ENCODE measurements around the gene UNC93A. TPM values are rescaled to one million over a fixed set of nuclear protein-coding genes. Genes with fewer than 3 reads are reported as not detected.

The UNC93A gene
- total RNA-seq, 1 donor from 2014 or later = 8.1 TPM

GRCh38 chr6:167323111-167323510 is 32.0 kb downstream of the UNC93A start:
- no peak for TF ChIP-seq CTCF (IDR thresholded peaks at IDR 0.05; ENCODE audit: unreplicated experiment)

DNA sequence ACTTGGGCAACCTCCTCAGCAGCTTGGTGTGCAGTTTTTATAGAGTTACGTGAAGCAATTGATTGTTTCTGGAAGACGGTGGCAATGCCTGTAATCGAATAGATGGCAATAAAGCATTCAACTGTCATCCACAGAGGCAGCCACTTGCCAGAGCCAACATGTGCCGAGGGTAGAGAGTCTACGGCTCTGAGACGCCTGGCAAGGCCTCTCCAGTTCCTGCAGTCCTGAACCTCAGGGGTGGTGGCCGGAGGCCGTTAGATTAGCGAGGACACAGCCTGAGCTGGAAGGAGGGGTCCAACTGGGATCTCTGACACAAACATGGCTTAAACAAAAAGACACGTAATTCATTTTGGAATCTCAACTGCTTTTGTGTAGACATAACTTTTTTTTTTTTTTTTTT is 33.0 kb downstream of the UNC93A start:
- Mint-ChIP-seq H3K4me1 (ENCODE audit: low read depth) (peaks cover 3% of the 10 kb centered on the region), H3K27ac (no peak overlapping the region), H3K9me3 (ENCODE audit: low read depth) (peaks cover 7% of the 10 kb centered on the region), H3K36me3 (ENCODE audit: insufficient read depth) (peaks cover 2% of the 10 kb centered on the region), H3K4me3 (ENCODE audit: low read depth) (no peak overlapping the region), H3K27me3 (peaks cover 3% of the 10 kb centered on the region)
- no peak for DNase-seq (ENCODE audit: low spot score, unreplicated experiment)
- TF ChIP-seq CTCF (IDR thresholded peaks at IDR 0.05; ENCODE audit: unreplicated experiment) = no peak

More at GRCh38 chr6:167323111-167323510, 32.0 kb downstream of the UNC93A start:
- Mint-ChIP-seq H3K4me1 (ENCODE audit: low read depth) (peaks cover 3% of the 10 kb centered on the region), H3K27me3 (peaks cover 3% of the 10 kb centered on the region), H3K9me3 (ENCODE audit: low read depth) (peaks cover 7% of the 10 kb centered on the region), H3K36me3 (ENCODE audit: insufficient read depth) (peaks cover 2% of the 10 kb centered on the region), H3K4me3 (ENCODE audit: low read depth) (no peak overlapping the region), H3K27ac (no peak overlapping the region)
- no peak for DNase-seq (ENCODE audit: low spot score, unreplicated experiment)

GRCh38 chr6:167325766-167326165 is 34.7 kb downstream of the UNC93A start:
- no peak overlapping the region for H3K27ac Mint-ChIP-seq
- H3K4me1 Mint-ChIP-seq (ENCODE audit: low read depth) = peaks cover 3% of the 10 kb centered on the region
- DNase-seq (ENCODE audit: low spot score, unreplicated experiment) = no peak
- peaks cover 7% of the 10 kb centered on the region for H3K9me3 Mint-ChIP-seq (ENCODE audit: low read depth)
- no peak for TF ChIP-seq CTCF (IDR thresholded peaks at IDR 0.05; ENCODE audit: unreplicated experiment)
- H3K4me3 Mint-ChIP-seq (ENCODE audit: low read depth) = no peak overlapping the region
- peaks cover 3% of the 10 kb centered on the region for H3K27me3 Mint-ChIP-seq
- peaks cover 2% of the 10 kb centered on the region for H3K36me3 Mint-ChIP-seq (ENCODE audit: insufficient read depth)

- TF ChIP-seq CTCF (IDR thresholded peaks at IDR 0.05; ENCODE audit: unreplicated experiment) = no peak
- peaks cover 4% of the 10 kb centered on the region for H3K9me3 Mint-ChIP-seq (ENCODE audit: low read depth)
- H3K4me3 Mint-ChIP-seq (ENCODE audit: low read depth) = no peak overlapping the region
- H3K4me1 Mint-ChIP-seq (ENCODE audit: low read depth) = peaks cover 7% of the 10 kb centered on the region
- no peaks in the 10 kb centered on the region for H3K27me3 Mint-ChIP-seq
- DNase-seq (ENCODE audit: low spot score, unreplicated experiment) = no peak
- H3K36me3 Mint-ChIP-seq (ENCODE audit: insufficient read depth) = peaks cover 2% of the 10 kb centered on the region
- no peak overlapping the region for H3K27ac Mint-ChIP-seq
These were observed 36.3 kb downstream of the UNC93A start for GRCh38 chr6:167327391-167327790.

DNA sequence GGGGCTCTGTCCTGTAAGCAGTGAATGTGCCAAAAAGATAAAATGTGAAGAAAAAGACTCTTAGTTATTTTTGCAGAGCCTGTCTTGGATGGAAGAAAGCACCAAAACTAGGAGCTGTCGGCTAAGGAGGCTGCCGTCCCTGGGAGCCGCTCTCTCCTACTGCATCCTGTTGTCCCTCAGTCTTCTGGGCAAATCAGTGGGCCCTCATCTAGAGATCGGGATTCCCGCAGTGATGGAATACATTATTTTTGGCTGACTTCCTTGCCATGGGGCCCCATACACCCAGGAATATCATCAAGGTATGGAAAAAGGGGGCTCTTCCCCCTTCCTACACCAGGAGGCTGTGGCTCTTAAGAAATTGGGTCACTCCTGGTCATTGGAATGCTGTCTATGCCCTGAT is 37.0 kb downstream of the UNC93A start:
- peaks cover 4% of the 10 kb centered on the region for H3K9me3 Mint-ChIP-seq (ENCODE audit: low read depth)
- no peak for DNase-seq (ENCODE audit: low spot score, unreplicated experiment)

More for the DNA sequence above, 37.0 kb downstream of the UNC93A start:
- H3K27me3 Mint-ChIP-seq = no peaks in the 10 kb centered on the region
- H3K27ac Mint-ChIP-seq = no peak overlapping the region
- no peak for TF ChIP-seq CTCF (IDR thresholded peaks at IDR 0.05; ENCODE audit: unreplicated experiment)
- H3K4me1 Mint-ChIP-seq (ENCODE audit: low read depth) = peaks cover 7% of the 10 kb centered on the region
- H3K36me3 Mint-ChIP-seq (ENCODE audit: insufficient read depth) = peaks cover 2% of the 10 kb centered on the region
- H3K4me3 Mint-ChIP-seq (ENCODE audit: low read depth) = no peak overlapping the region
